GM19463 (cell line): ENCODE results near the gene CLDN5.

Experiments
- ATAC-seq: cut with Tn5 transposase; IDR thresholded peaks from one replicate; pipeline ENCODE4 v1.9.1; 2021; ENCODE audit warnings: mild to moderate bottlenecking, moderate library complexity; ENCODE audit not compliant: unreplicated experiment

The CLDN5 gene

GRCh38 chr22:19524170-19525115 lies at the start of gene CLDN5:
CLDN5 (minus strand) TSS chr22:19524410; CDS start chr22:19524255, 155 bp downstream.
- no peak for ATAC-seq

GRCh38 chr22:19571995-19572394 lies 47.8 kb upstream of the CLDN5 start:
- ATAC-seq, result no peak

- no peak for ATAC-seq
Observed at GRCh38 chr22:19571207-19571795, 47.1 kb upstream of the CLDN5 start.

- no peak for ATAC-seq
Observed at GRCh38 chr22:19569976-19570375, 45.8 kb upstream of the CLDN5 start.

GRCh38 chr22:19569276-19569640 lies 45.0 kb upstream of the CLDN5 start:
- ATAC-seq, result no peak

GRCh38 chr22:19568337-19569275 lies 44.4 kb upstream of the CLDN5 start:
- no peak for ATAC-seq

GRCh38 chr22:19567157-19568009 lies 43.2 kb upstream of the CLDN5 start:
- no peak for ATAC-seq

GRCh38 chr22:19566279-19567156 lies 42.3 kb upstream of the CLDN5 start:
- no peak for ATAC-seq

GRCh38 chr22:19565382-19566278 lies 41.4 kb upstream of the CLDN5 start:
- no peak for ATAC-seq

- no peak for ATAC-seq
Observed at GRCh38 chr22:19559956-19560355, 35.7 kb upstream of the CLDN5 start.

- no peak for ATAC-seq
Observed at GRCh38 chr22:19559324-19559811, 35.2 kb upstream of the CLDN5 start.

- ATAC-seq, result no peak
Observed at GRCh38 chr22:19556963-19557545, 32.8 kb upstream of the CLDN5 start.

GRCh38 chr22:19555651-19556050 lies 31.4 kb upstream of the CLDN5 start:
- ATAC-seq, result no peak

GRCh38 chr22:19554834-19555404 lies 30.7 kb upstream of the CLDN5 start:
- ATAC-seq, result no peak

GRCh38 chr22:19553201-19553600 lies 29.0 kb upstream of the CLDN5 start:
- no peak for ATAC-seq

GRCh38 chr22:19550382-19550781 lies 26.2 kb upstream of the CLDN5 start:
- no peak for ATAC-seq

- no peak for ATAC-seq
Observed at GRCh38 chr22:19549428-19549827, 25.2 kb upstream of the CLDN5 start.
